Panc1 (cell line): ENCODE data around the gene SPTBN1. TPM values are rescaled to one million over a fixed set of nuclear protein-coding genes. Genes with fewer than 3 reads are reported as not detected.

Source experiments
- ATAC-seq: fragments of 200-7000 bp; cut with Tn5 transposase; 2 replicates; pipeline ENCODE4 v1.9.1; 2020; ENCODE audit warnings: mild to moderate bottlenecking, moderate library complexity
- BruUV-seq: library from RNA; stranded (reverse); fragments of 400-500 nt; replicated peaks from 2 replicates; lab custom pipeline; 2021; lab: Mats Ljungman, UMichigan
- CTCF ChIA-PET: fragments of 300-600 bp; sonication (Branson Sonifier 250); formaldehyde crosslinking; loops from one replicate; lab custom pipeline; 2022; ENCODE audit warnings: antibody characterized with exemption; lab: Charles Lee
- POLR2A ChIA-PET: fragments of 300-600 bp; sonication (Branson Sonifier 250); formaldehyde crosslinking; loops from one replicate; lab custom pipeline; 2022; ENCODE audit warnings: antibody characterized with exemption; lab: Charles Lee
- DNase-seq: peaks from one replicate; pipeline ENCODE4 v3.0.0-alpha.2; 2010; ENCODE audit warnings: low read depth, low spot score
- H3K27ac ChIP-seq: 2 replicates; pipeline ENCODE4 v1.5.1; 2011; ENCODE audit warnings: mild to moderate bottlenecking, low read length, inconsistent platforms
- H3K27me3 ChIP-seq: fragments of 200-500 bp; sonication (Bioruptor generic); 2 replicates; pipeline ENCODE4 v1.6.0; 2014; ENCODE audit warnings: low read length, inconsistent platforms; ENCODE audit not compliant: control insufficient read depth, insufficient read depth
- H3K36me3 ChIP-seq: fragments of 200-500 bp; sonication (Bioruptor generic); 2 replicates; pipeline ENCODE4 v1.5.1; 2014; ENCODE audit warnings: inconsistent platforms, mild to moderate bottlenecking, low read length, moderate library complexity; ENCODE audit not compliant: control insufficient read depth, insufficient read depth
- H3K4me1 ChIP-seq: 2 replicates; pipeline ENCODE4 v1.5.1; 2011; ENCODE audit warnings: inconsistent platforms, mild to moderate bottlenecking, low read length, moderate library complexity; ENCODE audit not compliant: control insufficient read depth, insufficient read depth
- H3K4me3 ChIP-seq, 2 experiments: 2 replicates each; pipeline ENCODE4 v1.5.1; 2011 to 2012; ENCODE audit warnings: low read depth in 2 of 2, low read length in 2 of 2, mild to moderate bottlenecking in 2 of 2, inconsistent platforms in 1 of 2, moderate library complexity in 1 of 2
- H3K9me3 ChIP-seq: fragments of 200-500 bp; sonication (Bioruptor generic); 2 replicates; pipeline ENCODE4 v1.5.1; 2014; ENCODE audit warnings: low read depth, mild to moderate bottlenecking, inconsistent platforms, low read length, moderate library complexity; ENCODE audit not compliant: control insufficient read depth, insufficient read depth
- POLR2AphosphoS5 ChIP-seq: IDR thresholded peaks from 2 replicates; pipeline ENCODE4 v1.6.1; 2012; ENCODE audit warnings: mild to moderate bottlenecking, low read depth, low read length, moderate library complexity
- SIN3A ChIP-seq: IDR thresholded peaks from 2 replicates; pipeline ENCODE4 v1.6.1; 2012; ENCODE audit warnings: low read depth, mild to moderate bottlenecking, low read length, moderate library complexity, borderline replicate concordance; ENCODE audit not compliant: insufficient read depth
- TCF7L2 ChIP-seq: IDR thresholded peaks from 2 replicates; pipeline ENCODE4 v1.6.1; 2011; ENCODE audit warnings: mild to moderate bottlenecking, low read depth, low read length, inconsistent platforms
- in situ Hi-C: cut with HindIII; loops from 2 replicates; pipeline ENCODE4 v1.10.0; 2016; ENCODE audit warnings: low sequenced_read_pairs, low pct_unique_long_range_greater_than_20kb
- intact Hi-C: fragments of 100-400 bp; cut with micrococcal nuclease; formaldehyde crosslinking; loops from one replicate; pipeline ENCODE4 v1.10.0; 2022; ENCODE audit not compliant: unreplicated experiment
- total RNA-seq: library from RNA; stranded (reverse); gene quantifications from one replicate; pipeline ENCODE4 v1.2.1, GENCODE V29; 2021; ENCODE audit not compliant: unreplicated experiment
- TF ChIP-seq, protein P1 (sequence below), 2 experiments: IDR thresholded peaks; 2 replicates each; pipeline ENCODE4 v1.6.1; 2011 to 2012; ENCODE audit warnings: low read depth in 2 of 2, control low read depth in 1 of 2, low read length in 1 of 2, mild to moderate bottlenecking in 1 of 2, moderate library complexity in 1 of 2; ENCODE audit not compliant: insufficient read depth in 1 of 2
- TF ChIP-seq, protein P2 (sequence below): fragments of 450-650 bp; IDR thresholded peaks from 2 replicates; pipeline ENCODE4 v1.5.1; 2017; ENCODE audit warnings: mild to moderate bottlenecking

The SPTBN1 gene
- total RNA-seq, 1 experiment from 2014 or later, result 169 TPM

DNA sequence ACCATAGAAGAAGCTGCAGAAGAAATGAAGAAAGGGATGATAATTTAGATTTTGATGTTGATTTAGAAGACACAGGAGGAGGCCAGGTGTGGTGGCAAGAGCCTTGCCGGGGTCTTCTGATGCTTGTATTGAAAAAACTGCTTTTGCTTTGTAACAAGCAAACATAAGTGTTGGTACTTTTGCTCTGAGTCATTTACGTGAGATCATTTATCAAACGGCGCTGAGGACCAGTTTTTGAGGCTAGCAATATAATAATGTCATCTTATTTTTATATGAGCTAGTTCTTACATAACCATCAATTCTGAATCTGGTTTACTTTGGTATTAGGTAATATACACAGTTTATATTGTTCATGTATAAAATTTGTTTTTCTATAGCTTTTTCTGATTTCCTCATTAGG lies 30.6 kb downstream of the SPTBN1 start:
- Histone ChIP-seq H3K4me1 (peaks cover 10% of the 10 kb centered on the region), H3K4me3 (no peak overlapping the region), H3K27ac (no peak overlapping the region), H3K27me3 (no peaks in the 10 kb centered on the region), H3K36me3 (no peaks in the 10 kb centered on the region), H3K9me3 (no peaks in the 10 kb centered on the region)
- BruUV-seq, result no TSS peak
- DNase-seq (no peak), ATAC-seq (no peak)
- in situ Hi-C loops (no loop called here), intact Hi-C loops (no loop called here)
- ChIA-PET CTCF (interaction anchor here (0.6 kb wide), 1 partner anchor 151 kb away, joined by 5 read pairs; no protein-coding TSS in a partner anchor), POLR2A (no interaction called here)
- TF ChIP-seq, protein P1, sequence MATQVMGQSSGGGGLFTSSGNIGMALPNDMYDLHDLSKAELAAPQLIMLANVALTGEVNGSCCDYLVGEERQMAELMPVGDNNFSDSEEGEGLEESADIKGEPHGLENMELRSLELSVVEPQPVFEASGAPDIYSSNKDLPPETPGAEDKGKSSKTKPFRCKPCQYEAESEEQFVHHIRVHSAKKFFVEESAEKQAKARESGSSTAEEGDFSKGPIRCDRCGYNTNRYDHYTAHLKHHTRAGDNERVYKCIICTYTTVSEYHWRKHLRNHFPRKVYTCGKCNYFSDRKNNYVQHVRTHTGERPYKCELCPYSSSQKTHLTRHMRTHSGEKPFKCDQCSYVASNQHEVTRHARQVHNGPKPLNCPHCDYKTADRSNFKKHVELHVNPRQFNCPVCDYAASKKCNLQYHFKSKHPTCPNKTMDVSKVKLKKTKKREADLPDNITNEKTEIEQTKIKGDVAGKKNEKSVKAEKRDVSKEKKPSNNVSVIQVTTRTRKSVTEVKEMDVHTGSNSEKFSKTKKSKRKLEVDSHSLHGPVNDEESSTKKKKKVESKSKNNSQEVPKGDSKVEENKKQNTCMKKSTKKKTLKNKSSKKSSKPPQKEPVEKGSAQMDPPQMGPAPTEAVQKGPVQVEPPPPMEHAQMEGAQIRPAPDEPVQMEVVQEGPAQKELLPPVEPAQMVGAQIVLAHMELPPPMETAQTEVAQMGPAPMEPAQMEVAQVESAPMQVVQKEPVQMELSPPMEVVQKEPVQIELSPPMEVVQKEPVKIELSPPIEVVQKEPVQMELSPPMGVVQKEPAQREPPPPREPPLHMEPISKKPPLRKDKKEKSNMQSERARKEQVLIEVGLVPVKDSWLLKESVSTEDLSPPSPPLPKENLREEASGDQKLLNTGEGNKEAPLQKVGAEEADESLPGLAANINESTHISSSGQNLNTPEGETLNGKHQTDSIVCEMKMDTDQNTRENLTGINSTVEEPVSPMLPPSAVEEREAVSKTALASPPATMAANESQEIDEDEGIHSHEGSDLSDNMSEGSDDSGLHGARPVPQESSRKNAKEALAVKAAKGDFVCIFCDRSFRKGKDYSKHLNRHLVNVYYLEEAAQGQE (IDR thresholded peaks at IDR 0.05; ENCODE audit: insufficient read depth in 1 of 2, low read depth in 2 of 2, low read length in 1 of 2), result no peak
- TF ChIP-seq SIN3A (no peak), POLR2AphosphoS5 (no peak), TCF7L2 (no peak)
- TF ChIP-seq, protein P2, sequence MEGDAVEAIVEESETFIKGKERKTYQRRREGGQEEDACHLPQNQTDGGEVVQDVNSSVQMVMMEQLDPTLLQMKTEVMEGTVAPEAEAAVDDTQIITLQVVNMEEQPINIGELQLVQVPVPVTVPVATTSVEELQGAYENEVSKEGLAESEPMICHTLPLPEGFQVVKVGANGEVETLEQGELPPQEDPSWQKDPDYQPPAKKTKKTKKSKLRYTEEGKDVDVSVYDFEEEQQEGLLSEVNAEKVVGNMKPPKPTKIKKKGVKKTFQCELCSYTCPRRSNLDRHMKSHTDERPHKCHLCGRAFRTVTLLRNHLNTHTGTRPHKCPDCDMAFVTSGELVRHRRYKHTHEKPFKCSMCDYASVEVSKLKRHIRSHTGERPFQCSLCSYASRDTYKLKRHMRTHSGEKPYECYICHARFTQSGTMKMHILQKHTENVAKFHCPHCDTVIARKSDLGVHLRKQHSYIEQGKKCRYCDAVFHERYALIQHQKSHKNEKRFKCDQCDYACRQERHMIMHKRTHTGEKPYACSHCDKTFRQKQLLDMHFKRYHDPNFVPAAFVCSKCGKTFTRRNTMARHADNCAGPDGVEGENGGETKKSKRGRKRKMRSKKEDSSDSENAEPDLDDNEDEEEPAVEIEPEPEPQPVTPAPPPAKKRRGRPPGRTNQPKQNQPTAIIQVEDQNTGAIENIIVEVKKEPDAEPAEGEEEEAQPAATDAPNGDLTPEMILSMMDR, result no peak

DNA sequence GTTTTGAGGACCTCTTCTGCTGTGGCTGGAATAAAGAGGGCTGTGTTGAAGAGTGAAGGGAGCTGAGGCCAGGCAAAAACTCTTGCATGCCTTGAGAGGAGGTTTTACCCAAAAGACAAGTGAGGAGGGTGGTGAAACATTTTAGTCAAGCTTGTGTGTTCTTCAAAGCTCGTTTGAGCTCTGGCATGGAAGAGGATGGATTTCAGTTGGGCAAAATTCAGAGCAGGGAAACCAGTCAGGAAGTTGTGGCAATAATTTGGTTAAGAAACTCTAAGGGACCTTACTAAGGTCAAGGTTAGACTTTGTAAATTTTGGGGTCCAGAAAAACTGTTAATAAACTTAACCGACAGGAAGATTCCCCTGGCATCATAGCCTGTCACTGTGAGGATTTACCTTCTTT lies 34.7 kb downstream of the SPTBN1 start:
- H3K36me3 ChIP-seq, result no peaks in the 10 kb centered on the region
- in situ Hi-C loops, result no loop called here
- no peaks in the 10 kb centered on the region for H3K27me3 ChIP-seq
- DNase-seq, result no peak
- ChIA-PET POLR2A (no interaction called here), CTCF (no interaction called here)
- no peak overlapping the region for H3K27ac ChIP-seq
- no peak for ATAC-seq
- peaks cover 6% of the 10 kb centered on the region for H3K4me1 ChIP-seq
- intact Hi-C loops, result no loop called here
- no peaks in the 10 kb centered on the region for H3K9me3 ChIP-seq
- TF ChIP-seq TCF7L2, result no peak
- TF ChIP-seq POLR2AphosphoS5, result no peak
- TF ChIP-seq, protein P1 (IDR thresholded peaks at IDR 0.05; ENCODE audit: insufficient read depth in 1 of 2, low read depth in 2 of 2, low read length in 1 of 2), result no peak
- no peak for TF ChIP-seq SIN3A
- TF ChIP-seq, protein P2, result no peak
- H3K4me3 ChIP-seq, result no peak overlapping the region
- BruUV-seq, result no TSS peak
